Prostate gland (tissue), 2 donors: ENCODE results near the gene GFPT1. TPM values are rescaled to one million over a fixed set of nuclear protein-coding genes. Genes with fewer than 3 reads are reported as not detected.

Experiments used
- DNase-seq: peaks from one replicate; pipeline ENCODE4 v3.0.0-alpha.2; 2019; ENCODE audit warnings: low spot score
- H3K27ac ChIP-seq, 2 donors: fragments of 200-600 bp; sonication (generic); 2 replicates each; pipeline ENCODE4 v1.5.1; 2017 to 2019
- H3K27me3 ChIP-seq: fragments of 200-600 bp; sonication (generic); replicated peaks from 2 replicates; pipeline ENCODE4 v1.5.1; 2019; ENCODE audit not compliant: insufficient read depth
- H3K36me3 ChIP-seq, 2 donors: fragments of 200-600 bp; sonication (generic); 1 replicate in 1 of 2; 2 replicates in 1 of 2; pipeline versions ENCODE4 v1.5.1 to v1.8.1; 2017 to 2019
- H3K4me1 ChIP-seq: fragments of 200-600 bp; sonication (generic); replicated peaks from 2 replicates; pipeline ENCODE4 v1.5.1; 2019
- H3K4me3 ChIP-seq, 2 donors: fragments of 200-600 bp; sonication (generic); 2 replicates each; pipeline ENCODE4 v1.5.1; 2017 to 2019
- H3K9me3 ChIP-seq: fragments of 200-600 bp; sonication (generic); 2 replicates; pipeline ENCODE4 v1.5.1; 2017
- CTCF ChIP-seq, 4 experiments: fragments of 200-600 bp in 2 of 4; fragments of 450-650 bp in 2 of 4; sonication (generic) in 2 of 4; IDR thresholded peaks; 1 replicate in 3 of 4; 2 replicates in 1 of 4; pipeline ENCODE4 v1.5.1; 2016 to 2019; ENCODE audit warnings: antibody characterized with exemption in 4 of 4, mild to moderate bottlenecking in 2 of 4, moderate library complexity in 2 of 4
- POLR2A ChIP-seq: fragments of 450-650 bp; IDR thresholded peaks from one replicate; pipeline ENCODE4 v1.6.1; 2016; ENCODE audit warnings: antibody characterized with exemption, mild to moderate bottlenecking
- POLR2AphosphoS5 ChIP-seq: sonication (generic); formaldehyde crosslinking; IDR thresholded peaks from one replicate; pipeline ENCODE4 v1.6.1; 2017; ENCODE audit warnings: antibody characterized with exemption
- WGBS: methylation state at CpG from one replicate; pipeline ENCODE4 v1.1.5; 2018; 5-methylcytosine and 5-hydroxymethylcytosine counted together
- intact Hi-C: fragments of 100-400 bp; cut with DNase I; formaldehyde crosslinking; loops from one replicate; pipeline ENCODE4 v1.14.2; 2022
- total RNA-seq, 2 donors: library from RNA; depleted of rRNA; stranded (reverse); fragments of >200 nt; gene quantifications; one replicate each; pipeline ENCODE4 v1.1.0, GENCODE V29; 2016

GFPT1 gene
- total RNA-seq, 2 donors from 2014 or later, result 27.4 to 52.7 TPM

GRCh38 chr2:69340101-69340775 lies 46.8 kb downstream of the GFPT1 start:
- H3K27me3 ChIP-seq, result no peaks in the 10 kb centered on the region
- H3K9me3 ChIP-seq, result no peaks in the 10 kb centered on the region
- no peak overlapping the region for H3K27ac ChIP-seq
- WGBS, result 55% methylated on average over 3 of the region's 3 CpGs
- no peaks in the 10 kb centered on the region for H3K36me3 ChIP-seq
- TF ChIP-seq POLR2AphosphoS5 (no peak), CTCF (IDR thresholded peaks at IDR 0.05) (no peak), POLR2A (no peak)
- DNase-seq, result no peak
- no peaks in the 10 kb centered on the region for H3K4me1 ChIP-seq
- intact Hi-C loops, result no loop called here
- H3K4me3 ChIP-seq, result no peak overlapping the region

- intact Hi-C loops, result no loop called here
- WGBS, result 48% methylated on average over 2 of the region's 2 CpGs
- Histone ChIP-seq H3K27ac (no peak overlapping the region), H3K4me1 (no peaks in the 10 kb centered on the region), H3K36me3 (no peaks in the 10 kb centered on the region), H3K27me3 (no peaks in the 10 kb centered on the region), H3K4me3 (no peak overlapping the region), H3K9me3 (no peaks in the 10 kb centered on the region)
- no peak for DNase-seq
- no peak for TF ChIP-seq POLR2A
- TF ChIP-seq POLR2AphosphoS5, result no peak
- no peak for TF ChIP-seq CTCF (IDR thresholded peaks at IDR 0.05)
These were observed 51.7 kb downstream of the GFPT1 start for GRCh38 chr2:69335311-69335710.

GRCh38 chr2:69333352-69333751 lies 53.7 kb downstream of the GFPT1 start:
- Histone ChIP-seq H3K4me1 (no peaks in the 10 kb centered on the region), H3K9me3 (no peaks in the 10 kb centered on the region), H3K36me3 (peaks cover 0 to 3% of the 10 kb centered on the region in 2 donors), H3K27me3 (no peaks in the 10 kb centered on the region), H3K27ac (no peak overlapping the region), H3K4me3 (no peak overlapping the region)
- no peak for DNase-seq
- no peak for TF ChIP-seq POLR2AphosphoS5
- no peak for TF ChIP-seq CTCF (IDR thresholded peaks at IDR 0.05)
- TF ChIP-seq POLR2A, result no peak
- WGBS, result 90% methylated on average over 2 of the region's 2 CpGs
- intact Hi-C loops, result no loop called here

GRCh38 chr2:69330781-69331180 lies 56.2 kb downstream of the GFPT1 start:
- TF ChIP-seq CTCF (IDR thresholded peaks at IDR 0.05) (no peak), POLR2AphosphoS5 (no peak), POLR2A (no peak)
- Histone ChIP-seq H3K4me1 (no peaks in the 10 kb centered on the region), H3K27me3 (no peaks in the 10 kb centered on the region), H3K27ac (no peak overlapping the region), H3K9me3 (no peaks in the 10 kb centered on the region), H3K36me3 (peaks cover 0 to 9% of the 10 kb centered on the region in 2 donors), H3K4me3 (no peak overlapping the region)
- intact Hi-C loops, result no loop called here
- WGBS, result 54% methylated on average over 2 of the region's 2 CpGs
- DNase-seq, result no peak

GRCh38 chr2:69322631-69323030 lies 64.4 kb downstream of the GFPT1 start:
- intact Hi-C loops, result no loop called here
- Histone ChIP-seq H3K27me3 (no peaks in the 10 kb centered on the region), H3K27ac (no peak overlapping the region), H3K9me3 (no peaks in the 10 kb centered on the region), H3K4me1 (no peaks in the 10 kb centered on the region), H3K4me3 (no peak overlapping the region), H3K36me3 (peaks cover 0 to 6% of the 10 kb centered on the region in 2 donors)
- TF ChIP-seq CTCF (IDR thresholded peaks at IDR 0.05) (no peak), POLR2AphosphoS5 (no peak), POLR2A (no peak)
- DNase-seq, result no peak
- WGBS, result 86% methylated on average over 1 of the region's 1 CpG
